IMR-90 (cell line): ENCODE results near the gene PSMD11. TPM values are rescaled to one million over a fixed set of nuclear protein-coding genes. Genes with fewer than 3 reads are reported as not detected.

Experiments
- ATAC-seq: fragments of 200-7000 bp; cut with Tn5 transposase; 2 replicates; pipeline ENCODE4 v1.9.1; 2020; ENCODE audit warnings: low read depth, mild to moderate bottlenecking, moderate library complexity
- BruUV-seq: library from RNA; stranded (reverse); fragments of 400-500 nt; replicated peaks from 2 replicates; lab custom pipeline; 2021; lab: Mats Ljungman, UMichigan
- CTCF ChIA-PET: fragments of 300-600 bp; formaldehyde crosslinking; extraction: SDS; loops from one replicate; lab custom pipeline; 2021; ENCODE audit warnings: antibody characterized with exemption; lab: Yijun Ruan, JAX
- POLR2A ChIA-PET: fragments of 300-600 bp; sonication (Branson Sonifier 250); formaldehyde crosslinking; loops from one replicate; lab custom pipeline; 2022; ENCODE audit warnings: antibody characterized with exemption; ENCODE audit not compliant: unreplicated experiment; lab: Charles Lee
- DNase-seq: peaks from one replicate; pipeline ENCODE4 v3.0.0; 2013
- H2AFZ ChIP-seq: replicated peaks from 2 replicates; pipeline ENCODE3; 2013; ENCODE audit warnings: low read length, mild to moderate bottlenecking; ENCODE audit not compliant: poor library complexity
- H2AK5ac ChIP-seq: 2 replicates; pipeline ENCODE4 v1.6.1; 2013; ENCODE audit warnings: low read depth, low read length, inconsistent platforms
- H2AK9ac ChIP-seq: replicated peaks from 2 replicates; pipeline ENCODE3; 2013; ENCODE audit warnings: mild to moderate bottlenecking, low read depth, low read length, moderate library complexity; ENCODE audit not compliant: poor library complexity
- H2BK120ac ChIP-seq: 2 replicates; pipeline ENCODE4 v1.6.1; 2013; ENCODE audit warnings: low read depth, low read length, inconsistent platforms
- H2BK15ac ChIP-seq: 3 replicates; pipeline ENCODE4 v1.6.1; 2013; ENCODE audit warnings: low read depth, low read length, inconsistent platforms
- H2BK20ac ChIP-seq: 2 replicates; pipeline ENCODE4 v1.6.1; 2013; ENCODE audit warnings: low read depth, mild to moderate bottlenecking, inconsistent platforms, low read length, moderate library complexity
- H2BK5ac ChIP-seq: 2 replicates; pipeline ENCODE4 v1.6.1; 2013; ENCODE audit warnings: mild to moderate bottlenecking, low read depth, low read length, inconsistent platforms; ENCODE audit not compliant: poor library complexity, severe bottlenecking
- H3K14ac ChIP-seq: replicated peaks from 2 replicates; pipeline ENCODE4 v1.6.1; 2013; ENCODE audit warnings: low read depth, low read length, inconsistent platforms
- H3K18ac ChIP-seq: 2 replicates; pipeline ENCODE4 v1.6.1; 2013; ENCODE audit warnings: low read depth, low read length, control low read depth
- H3K23ac ChIP-seq: 2 replicates; pipeline ENCODE4 v1.6.1; 2013; ENCODE audit warnings: low read depth, low read length, inconsistent platforms
- H3K27ac ChIP-seq: 2 replicates; pipeline ENCODE4 v1.5.1; 2013; ENCODE audit warnings: mild to moderate bottlenecking, control low read depth, low read length; ENCODE audit not compliant: insufficient read depth
- H3K27me3 ChIP-seq: 2 replicates; pipeline ENCODE4 v1.6.1; 2013; ENCODE audit warnings: low read length; ENCODE audit not compliant: control insufficient read depth, insufficient read depth
- H3K36me3 ChIP-seq: 2 replicates; pipeline ENCODE4 v1.6.1; 2013; ENCODE audit warnings: low read length, mixed read lengths; ENCODE audit not compliant: control insufficient read depth, insufficient read depth
- H3K4ac ChIP-seq: 2 replicates; pipeline ENCODE4 v1.6.1; 2013; ENCODE audit warnings: low read depth, low read length, inconsistent platforms
- H3K4me1 ChIP-seq: 2 replicates; pipeline ENCODE4 v1.6.1; 2013; ENCODE audit warnings: low read length, mixed read lengths; ENCODE audit not compliant: control insufficient read depth, insufficient read depth
- H3K4me2 ChIP-seq: 2 replicates; pipeline ENCODE4 v1.6.1; 2013; ENCODE audit warnings: low read depth, mild to moderate bottlenecking, control low read depth, low read length, moderate library complexity
- H3K4me3 ChIP-seq: 2 replicates; pipeline ENCODE4 v1.5.1; 2013; ENCODE audit warnings: low read depth, mild to moderate bottlenecking, control low read depth, low read length, moderate library complexity; ENCODE audit not compliant: insufficient read depth
- H3K56ac ChIP-seq: 2 replicates; pipeline ENCODE4 v1.6.1; 2013; ENCODE audit warnings: low read length, inconsistent platforms; ENCODE audit not compliant: insufficient read depth; ENCODE audit errors: extremely low read depth
- H3K79me1 ChIP-seq, 2 experiments: 2 replicates each; pipeline ENCODE4 v1.6.1; 2013; ENCODE audit warnings: low read length in 2 of 2, inconsistent platforms in 1 of 2, low read depth in 1 of 2
- H3K9ac ChIP-seq: 2 replicates; pipeline ENCODE4 v1.6.1; 2013; ENCODE audit warnings: low read depth, low read length, control low read depth
- H3K9me1 ChIP-seq: 2 replicates; pipeline ENCODE4 v1.6.1; 2013; ENCODE audit warnings: low read length, inconsistent platforms; ENCODE audit not compliant: insufficient read depth
- H3K9me3 ChIP-seq: 2 replicates; pipeline ENCODE4 v1.6.1; 2013; ENCODE audit warnings: low read length; ENCODE audit not compliant: control insufficient read depth, insufficient read depth
- H4K20me1 ChIP-seq: 2 replicates; pipeline ENCODE4 v1.6.1; 2013; ENCODE audit warnings: low read length, inconsistent platforms; ENCODE audit not compliant: insufficient read depth
- H4K5ac ChIP-seq: 2 replicates; pipeline ENCODE4 v1.6.1; 2013; ENCODE audit warnings: mild to moderate bottlenecking, low read depth, low read length, control low read depth
- H4K8ac ChIP-seq, 2 experiments: 2 replicates each; pipeline ENCODE4 v1.6.1; 2013; ENCODE audit warnings: low read depth in 2 of 2, low read length in 2 of 2, control low read depth in 1 of 2, inconsistent platforms in 1 of 2
- H4K91ac ChIP-seq: 2 replicates; pipeline ENCODE4 v1.6.1; 2013; ENCODE audit warnings: low read depth, low read length, inconsistent platforms; ENCODE audit not compliant: insufficient read depth
- CTCF ChIP-seq: conservative IDR thresholded peaks from 2 replicates; pipeline ENCODE4 v1.5.1; 2012; ENCODE audit warnings: mild to moderate bottlenecking, low read depth, low read length, improper control_type of control experiment
- FOS ChIP-seq: fragments of 150-350 bp; IDR thresholded peaks from 2 replicates; pipeline ENCODE4 v1.6.1; 2016; ENCODE audit warnings: low read depth, low read length
- MAFK ChIP-seq: IDR thresholded peaks from 2 replicates; pipeline ENCODE4 v1.6.1; 2012; ENCODE audit warnings: low read depth, low read length, improper control_type of control experiment
- RCOR1 ChIP-seq: IDR thresholded peaks from 2 replicates; pipeline ENCODE4 v1.6.1; 2012; ENCODE audit warnings: mild to moderate bottlenecking, low read length, improper control_type of control experiment; ENCODE audit not compliant: insufficient replicate concordance
- WGBS, 2 experiments: methylation state at CpG; one replicate each; pipeline versions ENCODE4 v1.1.5 to v1.1.7; 2013; ENCODE audit warnings: missing lambda C conversion rate in 2 of 2; ENCODE audit not compliant: insufficient read length in 1 of 2; ENCODE audit errors: extremely low coverage in 2 of 2; 5-methylcytosine and 5-hydroxymethylcytosine counted together
- dilution Hi-C: fragments of 300-500 bp; cut with HindIII; formaldehyde crosslinking; loops from one replicate; pipeline ENCODE4 v1.14.3; 2018; ENCODE audit warnings: low sequenced_read_pairs; ENCODE audit not compliant: unreplicated experiment
- in situ Hi-C: fragments of 300-500 bp; cut with MboI; formaldehyde crosslinking; loops from 3 replicates; pipeline ENCODE4 v1.14.3; 2019; ENCODE audit warnings: low sequenced_read_pairs, inconsistent platforms, mixed read lengths
- intact Hi-C: fragments of 100-400 bp; cut with micrococcal nuclease; formaldehyde crosslinking; loops from 2 replicates; pipeline ENCODE4 v1.10.0; 2022
- polyA plus RNA-seq, 3 experiments: library from polyadenylated mRNA; depleted of rRNA; stranded (reverse); fragments of >200 nt; gene quantifications; 2 replicates each; pipeline ENCODE4 v1.2.3, GENCODE V29; 2012; ENCODE audit warnings: low replicate concordance in 1 of 3
- total RNA-seq: library from RNA; depleted of rRNA; stranded (reverse); fragments of >200 nt; gene quantifications from 2 replicates; pipeline ENCODE4 v1.2.3, GENCODE V29; 2012

The PSMD11 gene
- total and polyA plus RNA-seq, 2 of the 4 experiments (the other 2 are of a cell fraction): 64.7 to 85.9 TPM

- TF ChIP-seq CTCF: no peak
Measured at GRCh38 chr17:32470405-32471167, 26.3 kb downstream of the PSMD11 start (continued).

GRCh38 chr17:32471652-32472051 is 27.3 kb downstream of the PSMD11 start:
- Histone ChIP-seq H3K4me2 (no peak overlapping the region), H3K36me3 (peaks cover 58% of the 10 kb centered on the region), H2BK20ac (no peak overlapping the region), H4K8ac (no peak overlapping the region), H4K91ac (no peak overlapping the region), H2AFZ (no peak overlapping the region), H3K14ac (no peak overlapping the region), H3K9me1 (no peaks in the 10 kb centered on the region), H2AK5ac (no peak overlapping the region), H3K23ac (no peak overlapping the region), H3K27ac (no peak overlapping the region), H3K4me1 (no peaks in the 10 kb centered on the region), H3K79me1 (peaks cover 23 to 35% of the 10 kb centered on the region in 2 experiments), H2AK9ac (no peak overlapping the region), H3K9me3 (no peaks in the 10 kb centered on the region), H2BK5ac (no peak overlapping the region), H3K27me3 (no peaks in the 10 kb centered on the region), H3K18ac (no peak overlapping the region), H3K4me3 (no peak overlapping the region), H3K56ac (no peak overlapping the region), H3K9ac (no peak overlapping the region), H4K20me1 (peaks cover 8% of the 10 kb centered on the region; the same call in 1 of the 2 replicates), H4K5ac (no peak overlapping the region), H3K4ac (no peak overlapping the region), H2BK15ac (no peak overlapping the region), H2BK120ac (no peak overlapping the region)
- intact Hi-C loops: no loop called here
- ChIA-PET POLR2A (no interaction called here), CTCF (interaction anchor here (2.1 kb wide), 1 partner anchor 10 kb away, joined by 10 read pairs; no protein-coding TSS in a partner anchor)
- ATAC-seq (no peak), DNase-seq (no peak)
- TF ChIP-seq RCOR1: no peak
- TF ChIP-seq FOS: no peak
- peak; percentile 58 for TF ChIP-seq MAFK
- in situ Hi-C loops: no loop called here
- no CpG with 5 or more reads among the region's 4 CpGs for WGBS, 2 experiments
- dilution Hi-C loops: no loop called here
- BruUV-seq: no TSS peak
